Panc1 (cell line): Measurements from ENCODE around the gene LDB2. TPM values are rescaled to one million over a fixed set of nuclear protein-coding genes. Genes with fewer than 3 reads are reported as not detected.

ENCODE experiments used
- ATAC-seq: fragments of 200-7000 bp; cut with Tn5 transposase; 2 replicates; pipeline ENCODE4 v1.9.1; 2020; ENCODE audit warnings: mild to moderate bottlenecking, moderate library complexity
- BruUV-seq: library from RNA; stranded (reverse); fragments of 400-500 nt; replicated peaks from 2 replicates; lab custom pipeline; 2021; lab: Mats Ljungman, UMichigan
- CTCF ChIA-PET: fragments of 300-600 bp; sonication (Branson Sonifier 250); formaldehyde crosslinking; loops from one replicate; lab custom pipeline; 2022; ENCODE audit warnings: antibody characterized with exemption; lab: Charles Lee
- POLR2A ChIA-PET: fragments of 300-600 bp; sonication (Branson Sonifier 250); formaldehyde crosslinking; loops from one replicate; lab custom pipeline; 2022; ENCODE audit warnings: antibody characterized with exemption; lab: Charles Lee
- DNase-seq: peaks from one replicate; pipeline ENCODE4 v3.0.0-alpha.2; 2010; ENCODE audit warnings: low read depth, low spot score
- H3K27ac ChIP-seq: 2 replicates; pipeline ENCODE4 v1.5.1; 2011; ENCODE audit warnings: mild to moderate bottlenecking, low read length, inconsistent platforms
- H3K27me3 ChIP-seq: fragments of 200-500 bp; sonication (Bioruptor generic); 2 replicates; pipeline ENCODE4 v1.6.0; 2014; ENCODE audit warnings: low read length, inconsistent platforms; ENCODE audit not compliant: control insufficient read depth, insufficient read depth
- H3K36me3 ChIP-seq: fragments of 200-500 bp; sonication (Bioruptor generic); 2 replicates; pipeline ENCODE4 v1.5.1; 2014; ENCODE audit warnings: inconsistent platforms, mild to moderate bottlenecking, low read length, moderate library complexity; ENCODE audit not compliant: control insufficient read depth, insufficient read depth
- H3K4me1 ChIP-seq: 2 replicates; pipeline ENCODE4 v1.5.1; 2011; ENCODE audit warnings: inconsistent platforms, mild to moderate bottlenecking, low read length, moderate library complexity; ENCODE audit not compliant: control insufficient read depth, insufficient read depth
- H3K4me3 ChIP-seq, 2 experiments: 2 replicates each; pipeline ENCODE4 v1.5.1; 2011 to 2012; ENCODE audit warnings: low read depth in 2 of 2, low read length in 2 of 2, mild to moderate bottlenecking in 2 of 2, inconsistent platforms in 1 of 2, moderate library complexity in 1 of 2
- H3K9me3 ChIP-seq: fragments of 200-500 bp; sonication (Bioruptor generic); 2 replicates; pipeline ENCODE4 v1.5.1; 2014; ENCODE audit warnings: low read depth, mild to moderate bottlenecking, inconsistent platforms, low read length, moderate library complexity; ENCODE audit not compliant: control insufficient read depth, insufficient read depth
- CTCF ChIP-seq: fragments of 450-650 bp; IDR thresholded peaks from 2 replicates; pipeline ENCODE4 v1.5.1; 2017; ENCODE audit warnings: mild to moderate bottlenecking
- POLR2AphosphoS5 ChIP-seq: IDR thresholded peaks from 2 replicates; pipeline ENCODE4 v1.6.1; 2012; ENCODE audit warnings: mild to moderate bottlenecking, low read depth, low read length, moderate library complexity
- REST ChIP-seq, 2 experiments: IDR thresholded peaks; 2 replicates each; pipeline ENCODE4 v1.6.1; 2011 to 2012; ENCODE audit warnings: low read depth in 2 of 2, control low read depth in 1 of 2, low read length in 1 of 2, mild to moderate bottlenecking in 1 of 2, moderate library complexity in 1 of 2; ENCODE audit not compliant: insufficient read depth in 1 of 2
- SIN3A ChIP-seq: IDR thresholded peaks from 2 replicates; pipeline ENCODE4 v1.6.1; 2012; ENCODE audit warnings: low read depth, mild to moderate bottlenecking, low read length, moderate library complexity, borderline replicate concordance; ENCODE audit not compliant: insufficient read depth
- in situ Hi-C: cut with HindIII; loops from 2 replicates; pipeline ENCODE4 v1.10.0; 2016; ENCODE audit warnings: low sequenced_read_pairs, low pct_unique_long_range_greater_than_20kb
- intact Hi-C: fragments of 100-400 bp; cut with micrococcal nuclease; formaldehyde crosslinking; loops from one replicate; pipeline ENCODE4 v1.10.0; 2022; ENCODE audit not compliant: unreplicated experiment
- total RNA-seq: library from RNA; stranded (reverse); gene quantifications from one replicate; pipeline ENCODE4 v1.2.1, GENCODE V29; 2021; ENCODE audit not compliant: unreplicated experiment

The LDB2 gene
- total RNA-seq, 1 experiment from 2014 or later, result not detected

DNA sequence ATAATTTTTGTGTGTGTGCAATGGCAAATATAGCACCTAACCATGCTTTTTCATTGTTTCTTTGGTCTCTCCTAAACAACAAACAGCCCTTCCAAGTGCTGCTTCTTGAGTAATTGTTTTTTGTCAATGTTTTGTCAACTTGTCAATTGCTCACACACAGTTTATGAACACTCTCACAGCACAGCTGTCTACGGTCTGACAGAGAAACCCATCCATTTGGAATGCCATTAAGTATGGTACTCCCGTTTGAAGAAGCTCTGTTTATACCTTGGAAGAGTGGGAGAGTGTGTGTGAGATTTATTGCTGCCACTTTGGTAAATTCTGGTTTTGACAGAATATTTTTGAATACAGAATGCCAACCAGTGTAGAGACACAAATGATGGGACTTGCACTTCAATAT lies 254.6 kb downstream of the LDB2 start:
- Histone ChIP-seq H3K4me1 (no peaks in the 10 kb centered on the region), H3K27me3 (no peaks in the 10 kb centered on the region), H3K9me3 (no peaks in the 10 kb centered on the region), H3K4me3 (no peak overlapping the region), H3K36me3 (no peaks in the 10 kb centered on the region), H3K27ac (no peak overlapping the region)
- intact Hi-C loops (loop anchor here (5.0 kb wide), 1 partner anchor 683 kb away; no protein-coding TSS in a partner anchor), in situ Hi-C loops (no loop called here)
- CTCF ChIA-PET, result no interaction called here
- DNase-seq (no peak), ATAC-seq (no peak)
- POLR2A ChIA-PET, result no interaction called here
- no TSS peak for BruUV-seq
- no peak for TF ChIP-seq POLR2AphosphoS5
- TF ChIP-seq SIN3A, result no peak
- TF ChIP-seq CTCF, result no peak
- TF ChIP-seq REST (IDR thresholded peaks at IDR 0.05; ENCODE audit: insufficient read depth in 1 of 2, low read depth in 2 of 2, low read length in 1 of 2), result no peak

DNA sequence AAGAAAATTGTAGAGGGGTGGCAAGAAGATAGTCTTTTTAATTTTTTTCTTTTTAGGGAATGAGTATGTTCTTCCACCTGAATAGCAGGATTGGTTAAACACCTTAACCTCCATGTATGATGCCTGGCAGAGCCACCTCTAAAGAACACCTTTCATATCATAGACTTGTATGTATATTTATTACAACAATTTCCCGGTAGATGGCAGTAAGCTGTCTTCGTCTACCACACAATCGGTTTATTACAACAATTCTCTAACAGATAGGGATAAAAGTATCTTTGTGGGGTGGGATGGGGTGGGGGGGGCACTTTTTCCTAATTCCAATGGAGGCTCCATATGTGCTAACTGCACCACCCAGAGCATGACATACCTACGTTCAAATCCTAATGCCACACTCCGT lies 255.5 kb downstream of the LDB2 start:
- ATAC-seq (no peak), DNase-seq (no peak)
- intact Hi-C loops, result loop anchor here (5.0 kb wide), 1 partner anchor 684 kb away; no protein-coding TSS in a partner anchor
- no peaks in the 10 kb centered on the region for H3K36me3 ChIP-seq
- no peak overlapping the region for H3K27ac ChIP-seq
- H3K4me1 ChIP-seq, result no peaks in the 10 kb centered on the region
- H3K4me3 ChIP-seq, result no peak overlapping the region
- TF ChIP-seq SIN3A (no peak), CTCF (peak; percentile 54)
- no TSS peak for BruUV-seq
- H3K27me3 ChIP-seq, result no peaks in the 10 kb centered on the region
- in situ Hi-C loops, result no loop called here
- no peaks in the 10 kb centered on the region for H3K9me3 ChIP-seq
- ChIA-PET CTCF (no interaction called here), POLR2A (no interaction called here)
